Activated CD8-positive, alpha-beta T cell treated with anti-CD3 and anti-CD28 coated beads, Interleukin-2, amount 10 ng/mL, durations not matched to agents 7 days and 5 days (primary cell): ENCODE data around the gene NEK11. TPM values are rescaled to one million over a fixed set of nuclear protein-coding genes. Genes with fewer than 3 reads are reported as not detected.

Experiments used
- ATAC-seq: fragments of 150-1000 bp; cut with Tn5 transposase; one replicate; pipeline ENCODE4 v1.10.0; 2021; ENCODE audit warnings: moderate library complexity
- CTCF ChIA-PET: fragments of 350-600 bp; sonication (Branson Sonifier 250); formaldehyde crosslinking; loops from one replicate; lab custom pipeline; 2021; ENCODE audit warnings: antibody characterized with exemption; lab: Charles Lee
- POLR2A ChIA-PET: fragments of 350-600 bp; sonication (Branson Sonifier 250); formaldehyde crosslinking; loops from one replicate; lab custom pipeline; 2021; ENCODE audit warnings: antibody characterized with exemption; lab: Charles Lee
- DNase-seq: peaks from one replicate; pipeline ENCODE4 v3.0.0-alpha.2; 2020
- H3K27ac Mint-ChIP-seq: one replicate; pipeline ENCODE4 v1.8.0; 2021; ENCODE audit warnings: mild to moderate bottlenecking, mixed read lengths
- H3K27me3 Mint-ChIP-seq: one replicate; pipeline ENCODE4 v1.8.0; 2021; ENCODE audit warnings: low read depth, mixed read lengths
- H3K36me3 Mint-ChIP-seq: one replicate; pipeline ENCODE4 v1.8.0; 2021; ENCODE audit warnings: low read depth, mixed read lengths
- H3K4me1 Mint-ChIP-seq: one replicate; pipeline ENCODE4 v1.8.0; 2021; ENCODE audit warnings: low read depth, mixed read lengths
- H3K4me3 Mint-ChIP-seq: one replicate; pipeline ENCODE4 v1.8.0; 2021; ENCODE audit warnings: mild to moderate bottlenecking, mixed read lengths
- H3K9me3 Mint-ChIP-seq: one replicate; pipeline ENCODE4 v1.8.0; 2022; ENCODE audit warnings: mixed read lengths; ENCODE audit not compliant: insufficient read depth
- total RNA-seq, 2 experiments: library from RNA; stranded (reverse); gene quantifications; one replicate each; pipeline ENCODE4 v1.2.3, GENCODE V29; 2021

Gene NEK11
- total RNA-seq, 2 experiments from 2014 or later = 0.58 to 1.7 TPM

- CTCF ChIA-PET = interaction anchor here (0.8 to 2.1 kb wide), 4 partner anchors 11 to 21 kb away, joined by 3 to 9 read pairs (median 5); partner anchors contain the start of genes ASTE1 and NEK11
Measured at GRCh38 chr3:131047582-131047981, 20.9 kb downstream of the NEK11 start.

GRCh38 chr3:131048030-131048429, 21.4 kb downstream of the NEK11 start:
- CTCF ChIA-PET = interaction anchor here (0.8 to 2.1 kb wide), 5 partner anchors 9 to 21 kb away, joined by 3 to 9 read pairs (median 4); partner anchors contain the start of genes ASTE1 and NEK11

More at GRCh38 chr3:131047582-131047981, 20.9 kb downstream of the NEK11 start:
- Mint-ChIP-seq H3K27me3 (peaks cover 10% of the 10 kb centered on the region), H3K9me3 (peaks cover 9% of the 10 kb centered on the region), H3K4me1 (peaks cover 28% of the 10 kb centered on the region), H3K36me3 (peaks cover 24% of the 10 kb centered on the region), H3K4me3 (no peak overlapping the region), H3K27ac (peak overlapping the region; percentile 37)
- POLR2A ChIA-PET = no interaction called here
- ATAC-seq (no peak), DNase-seq (no peak)

GRCh38 chr3:131050001-131050400, 23.3 kb downstream of the NEK11 start:
- H3K4me1 Mint-ChIP-seq = peaks cover 19% of the 10 kb centered on the region
- no peak overlapping the region for H3K27ac Mint-ChIP-seq
- ChIA-PET POLR2A (no interaction called here), CTCF (no interaction called here)
- peaks cover 6% of the 10 kb centered on the region for H3K36me3 Mint-ChIP-seq
- H3K27me3 Mint-ChIP-seq = peaks cover 7% of the 10 kb centered on the region
- ATAC-seq (no peak), DNase-seq (no peak)
- H3K9me3 Mint-ChIP-seq = peaks cover 2% of the 10 kb centered on the region
- H3K4me3 Mint-ChIP-seq = no peak overlapping the region

More at GRCh38 chr3:131048030-131048429, 21.4 kb downstream of the NEK11 start:
- no peak for ATAC-seq
- peaks cover 10% of the 10 kb centered on the region for H3K27me3 Mint-ChIP-seq
- peaks cover 9% of the 10 kb centered on the region for H3K9me3 Mint-ChIP-seq
- H3K27ac Mint-ChIP-seq = peak overlapping the region; percentile 37
- no peak overlapping the region for H3K4me3 Mint-ChIP-seq
- DNase-seq = no peak
- H3K36me3 Mint-ChIP-seq = peaks cover 20% of the 10 kb centered on the region
- POLR2A ChIA-PET = no interaction called here
- peaks cover 24% of the 10 kb centered on the region for H3K4me1 Mint-ChIP-seq

GRCh38 chr3:131053043-131053859, 26.6 kb downstream of the NEK11 start:
- peaks cover 5% of the 10 kb centered on the region for H3K4me1 Mint-ChIP-seq
- no peaks in the 10 kb centered on the region for H3K9me3 Mint-ChIP-seq
- CTCF ChIA-PET = interaction anchor here (0.7 kb wide), 1 partner anchor 20 kb away, joined by 4 read pairs; no protein-coding TSS in a partner anchor
- ATAC-seq (no peak), DNase-seq (no peak)
- no peaks in the 10 kb centered on the region for H3K27me3 Mint-ChIP-seq
- H3K27ac Mint-ChIP-seq = no peak overlapping the region
- peaks cover 2% of the 10 kb centered on the region for H3K36me3 Mint-ChIP-seq
- H3K4me3 Mint-ChIP-seq = no peak overlapping the region
- POLR2A ChIA-PET = no interaction called here

- H3K4me3 Mint-ChIP-seq = no peak overlapping the region
- H3K36me3 Mint-ChIP-seq = no peaks in the 10 kb centered on the region
- no peaks in the 10 kb centered on the region for H3K9me3 Mint-ChIP-seq
- H3K27me3 Mint-ChIP-seq = peaks cover 2% of the 10 kb centered on the region
- ChIA-PET POLR2A (no interaction called here), CTCF (interaction anchor here (1.3 to 1.4 kb wide), 3 partner anchors 21 to 35 kb away, joined by 3 read pairs; no protein-coding TSS in a partner anchor)
- DNase-seq (no peak), ATAC-seq (no peak)
- no peak overlapping the region for H3K27ac Mint-ChIP-seq
- peaks cover 5% of the 10 kb centered on the region for H3K4me1 Mint-ChIP-seq
Measured at GRCh38 chr3:131067983-131068382, 41.3 kb downstream of the NEK11 start.

- POLR2A ChIA-PET = no interaction called here
- no peaks in the 10 kb centered on the region for H3K36me3 Mint-ChIP-seq
Measured at GRCh38 chr3:131072099-131072559, 45.5 kb downstream of the NEK11 start.

GRCh38 chr3:131072845-131073244, 46.2 kb downstream of the NEK11 start:
- Mint-ChIP-seq H3K36me3 (no peaks in the 10 kb centered on the region), H3K4me3 (no peak overlapping the region), H3K27me3 (peaks cover 2% of the 10 kb centered on the region), H3K9me3 (no peaks in the 10 kb centered on the region), H3K27ac (no peak overlapping the region), H3K4me1 (peaks cover 1% of the 10 kb centered on the region)
- no peak for ATAC-seq
- ChIA-PET CTCF (no interaction called here), POLR2A (no interaction called here)
- no peak for DNase-seq

More at GRCh38 chr3:131072099-131072559, 45.5 kb downstream of the NEK11 start:
- DNase-seq = no peak
- Mint-ChIP-seq H3K4me3 (no peak overlapping the region), H3K9me3 (no peaks in the 10 kb centered on the region), H3K27ac (no peak overlapping the region), H3K27me3 (peaks cover 2% of the 10 kb centered on the region), H3K4me1 (peaks cover 1% of the 10 kb centered on the region)
- no peak for ATAC-seq
- CTCF ChIA-PET = no interaction called here

GRCh38 chr3:131075632-131076328, 49.1 kb downstream of the NEK11 start:
- H3K4me3 Mint-ChIP-seq = no peak overlapping the region
- ATAC-seq (no peak), DNase-seq (no peak)
- no peaks in the 10 kb centered on the region for H3K36me3 Mint-ChIP-seq
- H3K27ac Mint-ChIP-seq = no peak overlapping the region
- H3K27me3 Mint-ChIP-seq = peaks cover 2% of the 10 kb centered on the region
- CTCF ChIA-PET = no interaction called here
- H3K4me1 Mint-ChIP-seq = peaks cover 1% of the 10 kb centered on the region
- H3K9me3 Mint-ChIP-seq = no peaks in the 10 kb centered on the region
- POLR2A ChIA-PET = no interaction called here

- no peaks in the 10 kb centered on the region for H3K36me3 Mint-ChIP-seq
- CTCF ChIA-PET = no interaction called here
- no peaks in the 10 kb centered on the region for H3K4me1 Mint-ChIP-seq
- DNase-seq (no peak), ATAC-seq (no peak)
- no peak overlapping the region for H3K27ac Mint-ChIP-seq
- POLR2A ChIA-PET = no interaction called here
- H3K27me3 Mint-ChIP-seq = no peaks in the 10 kb centered on the region
- H3K9me3 Mint-ChIP-seq = no peaks in the 10 kb centered on the region
- H3K4me3 Mint-ChIP-seq = no peak overlapping the region
Measured at GRCh38 chr3:131077904-131078303, 51.2 kb downstream of the NEK11 start.

GRCh38 chr3:131079086-131079485, 52.4 kb downstream of the NEK11 start:
- Mint-ChIP-seq H3K27ac (no peak overlapping the region), H3K36me3 (no peaks in the 10 kb centered on the region), H3K27me3 (no peaks in the 10 kb centered on the region), H3K4me3 (no peak overlapping the region), H3K4me1 (peaks cover 5% of the 10 kb centered on the region), H3K9me3 (no peaks in the 10 kb centered on the region)
- DNase-seq (no peak), ATAC-seq (no peak)
- ChIA-PET POLR2A (no interaction called here), CTCF (interaction anchor here (1.8 kb wide), 1 partner anchor 13 kb away, joined by 6 read pairs; no protein-coding TSS in a partner anchor)

- DNase-seq (no peak), ATAC-seq (no peak)
- no peaks in the 10 kb centered on the region for H3K27me3 Mint-ChIP-seq
- ChIA-PET POLR2A (no interaction called here), CTCF (no interaction called here)
- H3K27ac Mint-ChIP-seq = no peak overlapping the region
- H3K4me1 Mint-ChIP-seq = peaks cover 6% of the 10 kb centered on the region
- H3K4me3 Mint-ChIP-seq = no peak overlapping the region
- H3K9me3 Mint-ChIP-seq = no peaks in the 10 kb centered on the region
- H3K36me3 Mint-ChIP-seq = no peaks in the 10 kb centered on the region
Measured at GRCh38 chr3:131081224-131081623, 54.5 kb downstream of the NEK11 start.
